NCI-H2227 treated with DMSO at 0.1 percent for 48 hours (cell line): ENCODE results near the gene CTNNBIP1.
"Not testable (repeated sequence)": the region's sequence is repeated elsewhere in the genome, so short reads cannot be mapped to it uniquely, and the experiment has no call there.

Experiments used
- DNase-seq: peaks from one replicate; lab custom pipeline; 2025; lab: John Stamatoyannopoulos, UW

Gene CTNNBIP1

GRCh38 chr1:9805006-9805508 is 105.0 kb downstream of the CTNNBIP1 start:
- no peak for DNase-seq

GRCh38 chr1:9803003-9803918 is 106.8 kb downstream of the CTNNBIP1 start:
- not testable (repeated sequence) for DNase-seq

GRCh38 chr1:9801909-9802308 is 108.2 kb downstream of the CTNNBIP1 start:
- no peak for DNase-seq
